SH-SY5Y (cell line): Measurements from ENCODE around the gene SMARCC1.

Experiments used
- GATA2 ChIP-seq: IDR thresholded peaks from 2 replicates; pipeline ENCODE4 v1.6.1; 2011; ENCODE audit warnings: mild to moderate bottlenecking, low read depth, low read length
- GATA3 ChIP-seq: IDR thresholded peaks from 2 replicates; pipeline ENCODE4 v1.6.1; 2011; ENCODE audit warnings: low read depth, mild to moderate bottlenecking, low read length, moderate library complexity

GRCh38 chr3:47606165-47606564 is 175.5 kb downstream of the SMARCC1 start:
- TF ChIP-seq GATA2 (no peak), GATA3 (no peak)
